GM18498 (cell line): ENCODE measurements around the gene TCF12.
"Not testable (repeated sequence)": the region's sequence is repeated elsewhere in the genome, so short reads cannot be mapped to it uniquely, and the experiment has no call there.

Experiments
- ATAC-seq: cut with Tn5 transposase; IDR thresholded peaks from one replicate; pipeline ENCODE4 v1.9.1; 2021; ENCODE audit warnings: mild to moderate bottlenecking, moderate library complexity; ENCODE audit not compliant: unreplicated experiment

The TCF12 gene

GRCh38 chr15:57158589-57158988 lies 240.1 kb downstream of the TCF12 start:
- ATAC-seq, result no peak

GRCh38 chr15:57158997-57159668 lies 240.7 kb downstream of the TCF12 start:
- ATAC-seq, result no peak

GRCh38 chr15:57159767-57160166 lies 241.3 kb downstream of the TCF12 start:
- no peak for ATAC-seq

GRCh38 chr15:57160823-57161560 lies 242.5 kb downstream of the TCF12 start:
- no peak for ATAC-seq

- ATAC-seq, result not testable (repeated sequence)
Observed at GRCh38 chr15:57164251-57164650, 245.8 kb downstream of the TCF12 start.

GRCh38 chr15:57165992-57166391 lies 247.5 kb downstream of the TCF12 start:
- no peak for ATAC-seq

GRCh38 chr15:57167821-57168395 lies 249.5 kb downstream of the TCF12 start:
- no peak for ATAC-seq

- no peak for ATAC-seq
Observed at GRCh38 chr15:57169643-57170042, 251.2 kb downstream of the TCF12 start.

- ATAC-seq, result no peak
Observed at GRCh38 chr15:57171426-57171825, 253.0 kb downstream of the TCF12 start.

GRCh38 chr15:57172925-57173324 lies 254.5 kb downstream of the TCF12 start:
- ATAC-seq, result no peak

- ATAC-seq, result no peak
Observed at GRCh38 chr15:57183041-57183440, 264.6 kb downstream of the TCF12 start.

- ATAC-seq, result no peak
Observed at GRCh38 chr15:57183614-57184344, 265.3 kb downstream of the TCF12 start.

- no peak for ATAC-seq
Observed at GRCh38 chr15:57184502-57184901, 266.1 kb downstream of the TCF12 start.

- no peak for ATAC-seq
Observed at GRCh38 chr15:57185507-57186074, 267.1 kb downstream of the TCF12 start.

- no peak for ATAC-seq
Observed at GRCh38 chr15:57189466-57189865, 271.0 kb downstream of the TCF12 start.

- ATAC-seq, result peak; percentile 70
Observed at GRCh38 chr15:57190208-57190607, 271.8 kb downstream of the TCF12 start.

- ATAC-seq, result no peak
Observed at GRCh38 chr15:57193161-57193560, 274.7 kb downstream of the TCF12 start.

- ATAC-seq, result no peak
Observed at GRCh38 chr15:57195326-57195725, 276.9 kb downstream of the TCF12 start.

GRCh38 chr15:57196865-57197264 lies 278.4 kb downstream of the TCF12 start:
- ATAC-seq, result no peak

- no peak for ATAC-seq
Observed at GRCh38 chr15:57198131-57198530, 279.7 kb downstream of the TCF12 start.

- no peak for ATAC-seq
Observed at GRCh38 chr15:57198654-57199291, 280.3 kb downstream of the TCF12 start.
